CD14-positive monocyte (primary cell): ENCODE data around the gene IL1R2. TPM values are rescaled to one million over a fixed set of nuclear protein-coding genes. Genes with fewer than 3 reads are reported as not detected.

ENCODE experiments used
- DNase-seq, 3 donors: peaks; one replicate each; pipeline ENCODE4 v3.0.0-alpha.2; 2011 to 2022
- H2AFZ ChIP-seq: 2 replicates; pipeline ENCODE4 v1.6.0; 2012; ENCODE audit warnings: mild to moderate bottlenecking, low read depth, low read length, inconsistent platforms; ENCODE audit not compliant: insufficient read depth, poor library complexity, severe bottlenecking
- H3K27ac ChIP-seq, 2 donors: 1 replicate in 1 of 2; 2 replicates in 1 of 2; pipeline ENCODE4 v1.5.1; 2012 to 2013; ENCODE audit warnings: low read length in 2 of 2, control low read depth in 1 of 2, inconsistent platforms in 1 of 2, low read depth in 1 of 2, mild to moderate bottlenecking in 1 of 2
- H3K27me3 ChIP-seq, 2 donors: one replicate each; pipeline versions ENCODE4 v1.6.0 to v1.6.1; 2011 to 2013; ENCODE audit warnings: low read length in 2 of 2; ENCODE audit not compliant: control insufficient read depth in 2 of 2, insufficient read depth in 2 of 2
- H3K36me3 ChIP-seq, 2 donors: replicated peaks in 1 of 2; 1 replicate in 1 of 2; 2 replicates in 1 of 2; pipeline versions ENCODE4 v1.5.1 to v1.6.1; 2012 to 2013; ENCODE audit warnings: low read length in 2 of 2, control low read depth in 1 of 2, inconsistent platforms in 1 of 2, mild to moderate bottlenecking in 1 of 2; ENCODE audit not compliant: insufficient read depth in 2 of 2, control insufficient read depth in 1 of 2
- H3K4me1 ChIP-seq, 2 donors: 1 replicate in 1 of 2; 2 replicates in 1 of 2; pipeline versions ENCODE4 v1.5.1 to v1.6.1; 2012 to 2013; ENCODE audit warnings: low read length in 2 of 2, control low read depth in 1 of 2, inconsistent platforms in 1 of 2, mild to moderate bottlenecking in 1 of 2, moderate library complexity in 1 of 2; ENCODE audit not compliant: insufficient read depth in 2 of 2, control insufficient read depth in 1 of 2
- H3K4me2 ChIP-seq: replicated peaks from 2 replicates; pipeline ENCODE3; 2012; ENCODE audit warnings: low read length, moderate library complexity, mild to moderate bottlenecking; ENCODE audit not compliant: poor library complexity, severe bottlenecking; ENCODE audit errors: extremely low read depth
- H3K4me3 ChIP-seq, 3 experiments: fragments of 200-600 bp in 1 of 3; sonication (generic) in 1 of 3; replicated peaks in 1 of 3; 1 replicate in 2 of 3; 2 replicates in 1 of 3; pipeline ENCODE4 v1.5.1; 2011 to 2013; ENCODE audit warnings: low read length in 3 of 3, mild to moderate bottlenecking in 3 of 3, control low read depth in 2 of 3, low read depth in 2 of 3, inconsistent platforms in 1 of 3, moderate library complexity in 1 of 3
- H3K79me2 ChIP-seq: 2 replicates; pipeline ENCODE4 v1.6.0; 2012; ENCODE audit warnings: mild to moderate bottlenecking, control low read depth, inconsistent platforms, low read length, moderate library complexity; ENCODE audit not compliant: insufficient read depth
- H3K9ac ChIP-seq: 2 replicates; pipeline ENCODE4 v1.6.0; 2017; ENCODE audit warnings: low read length, mild to moderate bottlenecking; ENCODE audit not compliant: insufficient read depth, poor library complexity, severe bottlenecking
- H3K9me3 ChIP-seq, 2 donors: replicated peaks in 1 of 2; 1 replicate in 1 of 2; 2 replicates in 1 of 2; pipeline versions ENCODE4 v1.5.1 to v1.6.1; 2012 to 2013; ENCODE audit warnings: low read length in 2 of 2, control low read depth in 1 of 2; ENCODE audit not compliant: control insufficient read depth in 1 of 2, insufficient read depth in 1 of 2
- H4K20me1 ChIP-seq: 2 replicates; pipeline ENCODE4 v1.6.0; 2012; ENCODE audit warnings: mild to moderate bottlenecking, low read length, control low read depth, moderate library complexity; ENCODE audit not compliant: insufficient read depth
- H3K27ac Mint-ChIP-seq, 7 donors: one replicate each; pipeline ENCODE4 v1.8.0; 2020; ENCODE audit warnings: mild to moderate bottlenecking in 7 of 7, mixed read lengths in 7 of 7, moderate library complexity in 6 of 7, inconsistent platforms in 2 of 7
- H3K27me3 Mint-ChIP-seq, 3 donors: one replicate each; pipeline ENCODE4 v1.8.0; 2021 to 2022; ENCODE audit warnings: low read depth in 3 of 3, mild to moderate bottlenecking in 3 of 3, mixed read lengths in 3 of 3, moderate library complexity in 3 of 3, inconsistent platforms in 1 of 3
- H3K36me3 Mint-ChIP-seq, 2 donors: one replicate each; pipeline ENCODE4 v1.8.0; 2020; ENCODE audit warnings: mixed read lengths in 2 of 2, inconsistent platforms in 1 of 2, mild to moderate bottlenecking in 1 of 2
- H3K4me1 Mint-ChIP-seq: one replicate; pipeline ENCODE4 v1.8.0; 2020; ENCODE audit warnings: mild to moderate bottlenecking, mixed read lengths
- H3K4me3 Mint-ChIP-seq, 2 donors: one replicate each; pipeline ENCODE4 v1.8.0; 2020; ENCODE audit warnings: mild to moderate bottlenecking in 2 of 2, mixed read lengths in 2 of 2, moderate library complexity in 1 of 2
- H3K9me3 Mint-ChIP-seq, 7 donors: one replicate each; pipeline ENCODE4 v1.8.0; 2020 to 2022; ENCODE audit warnings: mixed read lengths in 7 of 7, mild to moderate bottlenecking in 6 of 7, moderate library complexity in 6 of 7, inconsistent platforms in 2 of 7
- CTCF ChIP-seq: fragments of 200-600 bp; IDR thresholded peaks from one replicate; pipeline ENCODE4 v1.8.0; 2022; ENCODE audit warnings: antibody characterized with exemption, mild to moderate bottlenecking
- WGBS: methylation state at CpG from one replicate; pipeline ENCODE4 v1.1.5; 2013; ENCODE audit warnings: missing lambda C conversion rate; ENCODE audit not compliant: insufficient coverage; 5-methylcytosine and 5-hydroxymethylcytosine counted together
- intact Hi-C, 2 donors: fragments of 100-400 bp; cut with micrococcal nuclease; formaldehyde crosslinking; loops; one replicate each; pipeline versions ENCODE4 v1.15.0 to v1.15.1; 2023
- polyA plus RNA-seq, 3 donors: library from polyadenylated mRNA; depleted of rRNA in 1 of 3; unstranded in 2 of 3; stranded (reverse) in 1 of 3; fragments of 300-500 nt in 2 of 3; fragments of >200 nt in 1 of 3; fragmentation: Illumina TruSeq in 2 of 3; gene quantifications; 1 replicate in 2 of 3; 2 replicates in 1 of 3; pipeline ENCODE4 v1.2.3, GENCODE V29; 2012 to 2021

Gene IL1R2
- polyA plus RNA-seq, 3 donors: 5.9 to 12.0 (median 6.2) TPM

- 0% methylated on average over 1 of the region's 6 CpGs for WGBS
- intact Hi-C loops: no loop called here
- Mint-ChIP-seq H3K27me3 (peaks cover 0 to 3% (median 0%) of the 10 kb centered on the region in 3 donors), H3K4me3 (peak overlapping the region in 1 of 2 donors; percentile 24), H3K9me3 (no peaks in the 10 kb centered on the region), H3K27ac (peak overlapping the region; percentile 66 to 89 (median 84)), H3K4me1 (peaks cover 22% of the 10 kb centered on the region), H3K36me3 (no peaks in the 10 kb centered on the region)
- H3K27ac ChIP-seq: peak overlapping the region; percentile 5 to 60
- H3K79me2 ChIP-seq: no peaks in the 10 kb centered on the region
- DNase-seq: peak; percentile 70 to 77 (median 75)
- H3K4me3 ChIP-seq: no peak overlapping the region
- no peaks in the 10 kb centered on the region for H3K36me3 ChIP-seq
- no peaks in the 10 kb centered on the region for H4K20me1 ChIP-seq
- peak overlapping the region; percentile 37 for H2AFZ ChIP-seq
- peaks cover 15 to 17% of the 10 kb centered on the region in 2 donors for H3K4me1 ChIP-seq
- H3K27me3 ChIP-seq: no peaks in the 10 kb centered on the region
- no peak overlapping the region for H3K9ac ChIP-seq
- no peak overlapping the region for H3K4me2 ChIP-seq
- peak; percentile 23 for TF ChIP-seq CTCF
- H3K9me3 ChIP-seq: no peaks in the 10 kb centered on the region
Measured at GRCh38 chr2:102074152-102074783, 82.5 kb downstream of the IL1R2 start.

- Histone ChIP-seq H3K27ac (no peak overlapping the region), H4K20me1 (no peaks in the 10 kb centered on the region), H2AFZ (no peak overlapping the region), H3K79me2 (no peaks in the 10 kb centered on the region), H3K27me3 (no peaks in the 10 kb centered on the region), H3K4me1 (peaks cover 21 to 27% of the 10 kb centered on the region in 2 donors), H3K9me3 (no peaks in the 10 kb centered on the region), H3K36me3 (no peaks in the 10 kb centered on the region), H3K4me3 (no peak overlapping the region), H3K9ac (no peak overlapping the region), H3K4me2 (no peak overlapping the region)
- Mint-ChIP-seq H3K27me3 (peaks cover 0 to 3% (median 0%) of the 10 kb centered on the region in 3 donors), H3K4me3 (no peak overlapping the region), H3K4me1 (peaks cover 27% of the 10 kb centered on the region), H3K9me3 (no peaks in the 10 kb centered on the region), H3K27ac (no peak overlapping the region), H3K36me3 (no peaks in the 10 kb centered on the region)
- WGBS: 100% methylated on average over 1 of the region's 2 CpGs
- no peak for TF ChIP-seq CTCF
- intact Hi-C loops: no loop called here
- no peak for DNase-seq
Measured at GRCh38 chr2:102075479-102075878, 83.7 kb downstream of the IL1R2 start.
